HEK293 (cell line): ENCODE measurements around the gene SMTN.

Source experiments
- KLF9 ChIP-seq: fragments of 450-650 bp; formaldehyde crosslinking; IDR thresholded peaks from 2 replicates; pipeline ENCODE4 v1.5.1; 2016; ENCODE audit warnings: missing biosample characterization, missing genetic modification characterization, low read depth
- SETDB1 ChIP-seq: IDR thresholded peaks from one replicate; pipeline ENCODE4 v1.6.1; 2017; ENCODE audit warnings: mild to moderate bottlenecking, low read length, moderate library complexity, mixed read lengths; ENCODE audit not compliant: insufficient read length
- SP7 ChIP-seq: fragments of 450-650 bp; formaldehyde crosslinking; IDR thresholded peaks from 2 replicates; pipeline ENCODE4 v1.5.1; 2016; ENCODE audit warnings: missing biosample characterization, missing genetic modification characterization
- ZNF660 ChIP-seq: fragments of 450-650 bp; IDR thresholded peaks from 2 replicates; pipeline ENCODE4 v1.5.1; 2018; ENCODE audit warnings: missing biosample characterization, mild to moderate bottlenecking, missing genetic modification characterization
- ZNF701 ChIP-seq: fragments of 450-650 bp; formaldehyde crosslinking; IDR thresholded peaks from 2 replicates; pipeline ENCODE4 v1.5.1; 2016; ENCODE audit warnings: missing biosample characterization, missing genetic modification characterization
- ZNF792 ChIP-seq: fragments of 450-650 bp; formaldehyde crosslinking; IDR thresholded peaks from 2 replicates; pipeline ENCODE4 v1.5.1; 2016; ENCODE audit warnings: missing biosample characterization, missing genetic modification characterization
- ZNF830 ChIP-seq: fragments of 450-650 bp; IDR thresholded peaks from 2 replicates; pipeline ENCODE4 v1.5.0; 2018; ENCODE audit warnings: missing biosample characterization, missing genetic modification characterization, low read depth, mild to moderate bottlenecking, moderate library complexity
- TF ChIP-seq, protein P1 (sequence below): fragments of 450-650 bp; formaldehyde crosslinking; IDR thresholded peaks from 2 replicates; pipeline ENCODE4 v1.5.1; 2016; ENCODE audit warnings: missing biosample characterization, missing genetic modification characterization

DNA sequence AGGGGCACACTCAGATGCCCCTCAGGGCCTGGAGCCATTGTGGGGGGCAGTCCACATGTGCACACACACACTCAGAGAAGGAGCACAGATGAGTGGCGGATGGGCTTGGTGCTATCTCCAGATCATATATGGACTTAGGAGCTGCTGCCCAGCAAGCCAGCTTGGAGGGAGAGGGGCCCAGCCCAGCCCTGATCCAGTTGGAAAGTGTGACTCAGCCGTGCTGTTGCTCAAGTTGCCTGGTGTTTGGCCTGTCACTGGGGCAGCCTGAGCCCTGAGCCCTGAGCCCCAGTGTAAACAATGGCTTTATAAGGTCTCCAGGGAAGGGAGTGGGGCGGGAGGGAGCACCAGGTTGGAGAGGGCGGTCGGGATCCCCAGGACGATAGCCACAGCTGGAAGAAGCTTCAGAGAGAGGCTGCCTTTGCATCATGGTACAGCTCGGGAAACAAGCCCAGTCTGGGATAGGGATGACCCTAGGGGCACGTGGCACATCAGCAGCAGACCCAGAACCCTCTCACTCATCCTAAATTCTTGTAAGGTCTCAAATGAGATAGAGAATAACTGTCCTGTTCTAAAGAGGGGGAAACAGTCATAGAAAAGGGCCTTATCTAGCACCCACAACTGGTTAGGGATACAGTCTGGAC lies 21.4 kb downstream of the SMTN start:
- TF ChIP-seq SP7 (tag by site-specific recombination) (peak; percentile 68), KLF9 (tag by site-specific recombination) (no peak), SETDB1 (no peak), ZNF830 (tag by site-specific recombination) (no peak), ZNF701 (tag by site-specific recombination) (no peak), ZNF792 (tag by site-specific recombination) (no peak), ZNF660 (tag by site-specific recombination) (no peak)
- TF ChIP-seq, protein P1, sequence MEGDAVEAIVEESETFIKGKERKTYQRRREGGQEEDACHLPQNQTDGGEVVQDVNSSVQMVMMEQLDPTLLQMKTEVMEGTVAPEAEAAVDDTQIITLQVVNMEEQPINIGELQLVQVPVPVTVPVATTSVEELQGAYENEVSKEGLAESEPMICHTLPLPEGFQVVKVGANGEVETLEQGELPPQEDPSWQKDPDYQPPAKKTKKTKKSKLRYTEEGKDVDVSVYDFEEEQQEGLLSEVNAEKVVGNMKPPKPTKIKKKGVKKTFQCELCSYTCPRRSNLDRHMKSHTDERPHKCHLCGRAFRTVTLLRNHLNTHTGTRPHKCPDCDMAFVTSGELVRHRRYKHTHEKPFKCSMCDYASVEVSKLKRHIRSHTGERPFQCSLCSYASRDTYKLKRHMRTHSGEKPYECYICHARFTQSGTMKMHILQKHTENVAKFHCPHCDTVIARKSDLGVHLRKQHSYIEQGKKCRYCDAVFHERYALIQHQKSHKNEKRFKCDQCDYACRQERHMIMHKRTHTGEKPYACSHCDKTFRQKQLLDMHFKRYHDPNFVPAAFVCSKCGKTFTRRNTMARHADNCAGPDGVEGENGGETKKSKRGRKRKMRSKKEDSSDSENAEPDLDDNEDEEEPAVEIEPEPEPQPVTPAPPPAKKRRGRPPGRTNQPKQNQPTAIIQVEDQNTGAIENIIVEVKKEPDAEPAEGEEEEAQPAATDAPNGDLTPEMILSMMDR: no peak
